ENCODE measurements around the gene CCDC13. TPM values are rescaled to one million over a fixed set of nuclear protein-coding genes. Genes with fewer than 3 reads are reported as not detected.

Gene CCDC13
- polyA plus RNA-seq, 1 donor from 2014 or later = 6.5 TPM

- H3K9ac ChIP-seq (ENCODE audit: low read length) = no peak overlapping the region
- H3F3A ChIP-seq (ENCODE audit: insufficient read depth, low read length, poor library complexity, severe bottlenecking) = no peaks in the 10 kb centered on the region
- no peaks in the 10 kb centered on the region for H3K9me3 ChIP-seq (ENCODE audit: low read length)
- no peaks in the 10 kb centered on the region for H4K20me1 ChIP-seq (ENCODE audit: insufficient read depth)
- H3K27ac ChIP-seq (ENCODE audit: low read length) = no peak overlapping the region
- H3K79me2 ChIP-seq (replicated peaks; ENCODE audit: insufficient read depth, low read length) = no peaks in the 10 kb centered on the region
- no peak overlapping the region for H2AFZ ChIP-seq (ENCODE audit: low read depth, low read length)
- H3K27me3 ChIP-seq (ENCODE audit: insufficient read depth, low read depth, low read length) = no peaks in the 10 kb centered on the region
- H3K4me3 ChIP-seq (ENCODE audit: low read length) = no peak overlapping the region
- no peaks in the 10 kb centered on the region for H3K36me3 ChIP-seq (ENCODE audit: insufficient read depth, low read length)
- H3K4me2 ChIP-seq (ENCODE audit: low read length) = no peak overlapping the region
- TF ChIP-seq CTCF (IDR thresholded peaks at IDR 0.05; ENCODE audit: poor library complexity, severe bottlenecking) (no peak), MXI1 (conservative IDR thresholded peaks at IDR 0.05; ENCODE audit: poor library complexity, severe bottlenecking) (no peak), SMC3 (conservative IDR thresholded peaks at IDR 0.05; ENCODE audit: poor library complexity) (no peak), RAD21 (conservative IDR thresholded peaks at IDR 0.05) (no peak), POLR2AphosphoS5 (IDR thresholded peaks at IDR 0.05) (no peak), EP300 (conservative IDR thresholded peaks at IDR 0.05; ENCODE audit: poor library complexity, severe bottlenecking) (no peak), REST (IDR thresholded peaks at IDR 0.05; ENCODE audit: borderline replicate concordance) (no peak), EZH2 (IDR thresholded peaks at IDR 0.05; ENCODE audit: borderline replicate concordance, insufficient read depth, low read length, poor library complexity, severe bottlenecking) (no peak)
- H3K9me2 ChIP-seq (ENCODE audit: insufficient read depth, low read length) = no peaks in the 10 kb centered on the region
Measured at GRCh38 chr3:42732196-42732828, 40.7 kb downstream of the CCDC13 start.

DNA sequence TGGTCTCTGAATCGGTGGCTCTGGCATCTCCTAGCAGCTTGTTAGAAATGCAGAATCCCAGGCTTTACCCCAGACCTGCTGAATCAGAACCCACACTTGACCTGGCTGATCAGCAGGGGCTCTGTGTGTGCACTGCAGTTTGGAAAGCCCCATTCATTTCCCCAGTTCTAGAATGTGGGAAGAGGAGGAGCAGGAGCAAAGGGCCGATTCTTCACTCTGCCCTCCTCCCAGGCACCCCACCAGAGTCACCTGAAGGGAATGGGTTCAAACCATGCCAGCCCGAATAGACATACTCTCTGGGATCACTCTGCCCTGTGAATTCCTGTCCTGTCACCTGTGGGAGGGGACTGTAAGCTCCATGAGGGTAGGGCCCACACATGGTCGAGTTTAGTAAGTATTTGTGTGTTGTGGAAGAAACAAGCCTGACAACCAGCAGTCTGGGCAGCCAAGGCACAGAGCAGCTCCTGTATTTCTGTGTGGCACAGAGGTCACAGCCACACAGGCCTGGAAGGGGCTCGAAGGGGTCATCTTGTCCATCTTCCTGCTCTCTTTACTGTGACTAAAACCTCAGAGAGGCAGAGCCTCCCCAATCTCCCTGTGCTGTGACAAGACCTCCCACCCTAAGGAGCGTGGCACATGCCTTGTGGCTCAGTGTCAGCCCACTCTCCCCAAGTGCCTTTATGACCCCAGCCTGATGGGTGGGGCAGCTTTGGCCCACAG lies 41.4 kb downstream of the CCDC13 start:
- Histone ChIP-seq H4K20me1 (ENCODE audit: insufficient read depth) (no peaks in the 10 kb centered on the region), H3K79me2 (replicated peaks; ENCODE audit: insufficient read depth, low read length) (no peaks in the 10 kb centered on the region), H3K27ac (ENCODE audit: low read length) (no peak overlapping the region), H3K9ac (ENCODE audit: low read length) (no peak overlapping the region), H3K27me3 (ENCODE audit: insufficient read depth, low read depth, low read length) (no peaks in the 10 kb centered on the region), H2AFZ (ENCODE audit: low read depth, low read length) (no peak overlapping the region), H3K4me2 (ENCODE audit: low read length) (no peak overlapping the region), H3K9me3 (ENCODE audit: low read length) (no peaks in the 10 kb centered on the region), H3K4me3 (ENCODE audit: low read length) (no peak overlapping the region), H3K9me2 (ENCODE audit: insufficient read depth, low read length) (no peaks in the 10 kb centered on the region), H3F3A (ENCODE audit: insufficient read depth, low read length, poor library complexity, severe bottlenecking) (no peaks in the 10 kb centered on the region), H3K36me3 (ENCODE audit: insufficient read depth, low read length) (no peaks in the 10 kb centered on the region)
- no peak for TF ChIP-seq RAD21 (conservative IDR thresholded peaks at IDR 0.05)
- TF ChIP-seq EP300 (conservative IDR thresholded peaks at IDR 0.05; ENCODE audit: poor library complexity, severe bottlenecking) = no peak
- TF ChIP-seq POLR2AphosphoS5 (IDR thresholded peaks at IDR 0.05) = no peak
- TF ChIP-seq EZH2 (IDR thresholded peaks at IDR 0.05; ENCODE audit: borderline replicate concordance, insufficient read depth, low read length, poor library complexity, severe bottlenecking) = no peak
- TF ChIP-seq SMC3 (conservative IDR thresholded peaks at IDR 0.05; ENCODE audit: poor library complexity) = no peak
- no peak for TF ChIP-seq CTCF (IDR thresholded peaks at IDR 0.05; ENCODE audit: poor library complexity, severe bottlenecking)
- TF ChIP-seq TAF1 (IDR thresholded peaks at IDR 0.05; ENCODE audit: low read depth) = no peak
- TF ChIP-seq REST (IDR thresholded peaks at IDR 0.05; ENCODE audit: borderline replicate concordance) = no peak
- TF ChIP-seq MXI1 (conservative IDR thresholded peaks at IDR 0.05; ENCODE audit: poor library complexity, severe bottlenecking) = no peak

Data from neural cell (in vitro differentiated cells).